Stimulated activated CD8-positive, alpha-beta memory T cell treated with anti-CD3 and anti-CD28 coated beads, Interleukin-12 subunit alpha, Interleukin-12 subunit beta, amount 100 ng/mL, for 24 hours (primary cell): ENCODE measurements around the gene QSOX2.
"Not testable (repeated sequence)": the region's sequence is repeated elsewhere in the genome, so short reads cannot be mapped to it uniquely, and the experiment has no call there.

Source experiments
- DNase-seq: peaks from one replicate; pipeline ENCODE4 v3.0.0-alpha.2; 2020; ENCODE audit errors: extremely low read depth

The QSOX2 gene

DNA sequence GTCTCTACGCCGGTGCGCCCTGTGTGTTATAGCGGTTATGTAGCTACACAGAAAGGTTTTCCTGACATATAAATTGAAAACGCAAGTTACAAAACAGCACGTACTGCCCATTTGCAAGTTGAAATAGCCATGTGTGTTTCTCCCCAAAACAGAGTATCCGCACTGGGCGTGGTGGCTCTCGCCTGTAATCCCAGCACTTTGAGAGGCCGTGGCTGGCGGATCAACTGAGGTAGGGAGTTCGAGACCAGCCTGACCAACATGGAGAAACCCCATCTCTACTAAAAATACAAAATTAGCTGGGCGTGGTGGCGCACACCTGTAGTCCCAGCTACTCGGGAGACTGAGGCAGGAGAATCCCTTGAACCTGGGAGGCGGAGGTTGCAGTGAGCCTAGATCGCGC, 21.0 kb upstream of the QSOX2 start:
- DNase-seq: not testable (repeated sequence)

GRCh38 chr9:136265561-136266355, 20.1 kb upstream of the QSOX2 start:
- DNase-seq: no peak

GRCh38 chr9:136264441-136265405, 19.1 kb upstream of the QSOX2 start:
- DNase-seq: no peak

GRCh38 chr9:136264031-136264430, 18.4 kb upstream of the QSOX2 start:
- no peak for DNase-seq

DNA sequence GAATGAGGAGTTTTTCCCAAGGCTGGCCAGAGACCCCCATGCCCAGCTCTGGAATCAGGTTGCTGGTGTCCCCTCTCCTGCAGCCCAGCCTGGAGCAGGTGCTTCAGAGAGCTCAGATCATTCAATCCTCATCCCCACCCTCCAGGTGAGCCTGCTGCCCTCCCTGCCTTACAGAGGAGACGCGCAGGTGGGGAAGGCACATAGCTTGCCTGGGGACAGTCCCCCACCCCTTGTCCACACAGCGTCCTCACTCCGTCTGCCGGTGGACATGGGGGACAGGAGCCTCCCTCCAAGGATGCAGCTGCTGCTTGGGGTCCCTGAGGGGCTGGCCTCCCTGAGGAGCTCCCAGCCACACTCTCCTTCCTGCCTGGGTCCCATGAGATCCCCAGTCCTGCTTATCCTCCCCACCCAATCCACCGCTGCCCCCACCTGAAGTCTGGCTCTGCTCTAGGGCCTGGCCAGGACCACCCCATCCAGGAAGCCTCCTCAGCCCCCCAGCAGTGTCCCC, 17.1 kb upstream of the QSOX2 start:
- no peak for DNase-seq

DNA sequence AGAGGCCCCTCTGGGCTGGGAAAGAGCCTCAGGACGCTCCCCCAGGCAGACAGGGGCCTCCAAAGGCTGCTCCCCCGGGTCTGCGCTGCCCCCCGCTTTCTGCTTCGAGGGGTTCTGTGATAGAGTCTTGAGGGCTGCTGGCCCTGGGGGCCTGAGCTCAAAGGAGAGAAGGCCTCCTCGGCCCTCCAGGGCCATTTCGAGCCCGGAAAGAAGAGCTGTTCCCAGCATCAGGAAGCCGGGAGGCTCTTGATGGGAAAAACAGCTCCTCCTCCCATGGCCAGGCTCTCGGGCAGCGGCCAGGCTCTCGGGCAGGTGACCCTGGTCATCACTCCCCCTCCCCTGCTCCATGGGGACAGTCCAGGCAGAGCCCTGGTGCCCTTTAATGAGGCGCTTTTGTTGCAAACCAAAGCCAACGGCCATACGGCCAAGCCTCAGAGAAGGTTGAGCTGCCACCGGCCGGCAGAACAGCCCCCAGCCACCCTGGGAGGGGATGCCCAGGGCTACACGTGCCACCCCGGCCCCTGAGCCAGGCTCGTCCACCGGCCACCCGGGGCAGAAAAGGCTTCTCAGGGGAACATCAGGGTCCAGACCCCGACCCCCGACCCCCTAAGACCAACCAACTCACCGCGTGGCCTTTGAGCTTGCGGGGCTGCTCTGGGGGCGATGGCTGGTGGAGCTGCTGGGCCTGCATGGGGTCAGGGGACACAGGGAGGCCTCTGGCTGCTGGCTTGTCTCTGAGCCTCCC, 16.2 kb upstream of the QSOX2 start:
- DNase-seq: no peak

DNA sequence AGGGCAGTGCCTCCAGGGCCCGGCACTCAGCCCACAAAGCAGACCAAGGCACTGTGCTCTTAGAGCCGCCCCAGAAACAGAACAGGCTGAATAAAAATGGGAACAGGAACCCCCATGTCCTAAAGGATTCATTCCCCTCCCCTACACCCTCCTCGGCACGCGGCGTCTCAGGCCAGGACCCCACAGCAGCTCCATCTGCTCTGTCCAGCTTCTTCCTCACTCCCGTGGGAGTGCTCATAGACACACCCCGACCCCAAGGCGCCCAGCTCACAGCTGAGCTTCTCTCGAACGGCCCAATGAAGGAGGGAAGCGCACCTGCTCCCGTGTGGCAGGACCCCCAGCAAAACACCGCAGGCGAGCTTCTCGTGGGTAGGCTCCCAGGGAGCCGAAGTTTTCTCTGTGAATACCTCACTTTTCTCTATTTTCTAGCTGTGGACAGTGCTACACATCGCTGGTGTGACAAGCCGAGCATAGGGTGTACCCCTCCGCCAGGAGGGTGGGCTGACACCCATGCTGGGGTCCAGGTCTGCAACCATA, 15.4 kb upstream of the QSOX2 start:
- no peak for DNase-seq

GRCh38 chr9:136260521-136260920, 14.9 kb upstream of the QSOX2 start:
- DNase-seq: no peak

GRCh38 chr9:136259836-136260235, 14.2 kb upstream of the QSOX2 start:
- DNase-seq: no peak

GRCh38 chr9:136259517-136259813, 13.9 kb upstream of the QSOX2 start:
- no peak for DNase-seq

- no peak for DNase-seq
These were observed 13.3 kb upstream of the QSOX2 start for GRCh38 chr9:136258786-136259516.

DNA sequence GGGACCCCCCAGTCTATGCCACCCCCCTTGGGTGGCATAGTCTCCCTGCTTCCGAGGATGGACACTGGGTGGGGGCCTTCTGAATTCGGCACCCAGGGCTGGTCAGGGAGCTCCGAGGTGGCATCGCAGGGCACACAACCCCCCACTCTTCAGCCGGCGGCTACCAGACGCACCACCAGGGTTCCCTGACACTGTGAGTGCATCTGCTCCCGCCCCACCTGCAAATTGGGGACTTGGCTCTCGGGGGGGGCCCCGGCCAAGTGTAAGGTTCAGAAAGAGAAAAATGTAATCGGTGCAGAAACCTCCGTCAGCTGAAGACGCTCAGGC, 12.7 kb upstream of the QSOX2 start:
- DNase-seq: no peak

DNA sequence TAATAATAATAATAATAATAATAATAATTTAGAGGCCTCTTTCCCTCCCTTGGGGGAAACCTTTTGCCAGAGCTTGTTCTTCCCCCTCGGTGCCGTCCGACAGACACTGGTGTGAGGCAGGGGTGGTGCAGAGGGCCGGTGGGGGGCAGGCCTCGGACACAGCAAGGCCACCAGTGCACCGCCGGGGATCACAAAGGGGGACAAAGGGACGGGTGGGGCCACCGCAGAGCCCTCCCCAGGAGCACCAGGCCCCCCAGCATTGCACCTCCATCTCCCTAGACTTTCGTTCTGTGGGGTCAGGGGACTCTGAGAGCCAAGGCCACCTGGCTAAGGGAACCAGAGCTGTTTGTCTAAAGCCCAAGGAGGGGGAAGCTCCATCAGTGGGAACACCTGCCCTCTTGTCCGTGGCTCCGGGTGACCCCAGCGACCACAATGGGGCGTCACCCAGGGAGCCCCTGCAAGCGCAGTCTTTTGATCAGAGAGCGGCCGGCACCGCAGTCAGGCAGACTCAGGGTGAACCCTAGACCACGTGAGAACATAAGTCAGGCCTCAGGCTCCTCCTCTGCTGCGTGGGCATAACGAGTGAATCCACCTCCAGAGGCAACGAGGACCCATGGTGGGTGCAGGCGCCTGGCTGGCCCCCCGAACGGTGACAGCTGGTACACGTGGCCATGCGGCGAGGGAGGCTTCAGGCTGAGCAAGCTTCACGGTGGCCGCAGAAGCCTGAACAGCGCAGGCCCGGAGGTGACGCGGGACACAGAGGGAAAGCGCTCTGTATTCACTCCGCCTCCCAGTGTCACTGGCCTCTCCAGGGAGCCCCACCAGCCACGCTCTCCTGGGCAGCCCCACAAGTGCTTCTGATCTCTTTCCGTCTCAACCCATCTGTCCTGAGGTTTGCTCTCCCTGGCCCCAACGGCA, 12.0 kb upstream of the QSOX2 start:
- no peak for DNase-seq

DNA sequence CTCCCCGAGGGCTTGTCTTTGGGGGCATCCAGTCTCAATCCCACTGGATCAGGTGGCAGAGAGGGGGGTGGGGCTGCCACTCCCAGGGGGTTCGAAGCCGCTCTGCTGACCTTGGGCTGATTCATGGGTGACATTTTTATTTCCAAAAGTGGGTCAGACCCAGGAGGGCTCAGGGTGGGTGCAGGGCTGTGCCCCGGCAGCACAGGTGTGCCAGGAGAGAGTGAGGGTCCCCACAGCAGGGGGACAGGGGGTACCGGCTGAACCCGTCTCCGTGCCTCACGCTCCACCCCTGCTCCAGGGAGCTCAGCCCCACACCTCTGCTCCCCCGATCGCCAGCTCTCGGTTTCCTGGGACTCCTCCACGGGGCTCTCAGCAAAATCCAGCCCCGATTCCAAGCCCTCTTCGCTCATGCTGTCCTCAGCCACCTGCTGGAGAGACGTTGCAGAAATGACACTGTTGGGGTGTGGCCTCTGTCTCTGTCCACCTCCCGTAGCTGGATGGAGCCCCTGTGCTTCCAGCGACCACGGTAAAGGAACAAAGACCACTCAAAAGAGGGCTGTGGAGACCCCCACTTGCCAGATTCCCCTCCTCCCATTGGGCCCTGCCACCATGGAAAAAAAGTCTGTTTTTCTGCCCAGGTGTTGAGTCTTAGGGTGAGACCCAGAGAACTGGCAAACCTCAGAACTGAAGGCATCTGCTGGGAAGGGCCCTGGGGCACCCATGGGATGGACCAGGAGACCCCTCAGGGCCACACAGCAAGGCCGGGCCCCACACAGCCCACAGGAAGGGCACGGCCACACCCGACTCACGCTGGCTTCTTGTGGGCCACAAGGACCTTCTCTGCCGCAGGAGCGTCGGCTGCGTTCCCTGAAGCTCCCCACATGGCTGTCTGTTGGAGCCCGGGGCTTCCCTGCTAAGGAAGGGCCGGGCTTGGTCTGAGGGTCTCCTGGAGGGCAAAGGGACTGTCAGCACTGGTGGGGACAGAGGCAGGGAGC, 10.6 kb upstream of the QSOX2 start:
- DNase-seq: no peak

- DNase-seq: no peak
These were observed 9.5 kb upstream of the QSOX2 start for GRCh38 chr9:136255166-136255538.

GRCh38 chr9:136254381-136255165, 9.0 kb upstream of the QSOX2 start:
- DNase-seq: no peak

- DNase-seq: no peak
These were observed 7.9 kb upstream of the QSOX2 start for GRCh38 chr9:136253246-136254130.
